Nephron (organoid): ENCODE measurements around the gene STIP1.

Experiments used
- H3K27ac Mint-ChIP-seq, 3 experiments: 2 replicates each; pipeline ENCODE4 v1.8.0; 2020; ENCODE audit warnings: mixed read lengths in 3 of 3, mild to moderate bottlenecking in 2 of 3, moderate library complexity in 1 of 3
- H3K27me3 Mint-ChIP-seq: 2 replicates; pipeline ENCODE4 v1.8.0; 2021; ENCODE audit warnings: low read depth, mild to moderate bottlenecking, moderate library complexity, mixed read lengths
- H3K36me3 Mint-ChIP-seq: 2 replicates; pipeline ENCODE4 v1.8.0; 2020; ENCODE audit warnings: low read depth, mixed read lengths
- H3K4me1 Mint-ChIP-seq: 2 replicates; pipeline ENCODE4 v1.8.0; 2020; ENCODE audit warnings: mixed read lengths
- H3K4me3 Mint-ChIP-seq, 3 experiments: 2 replicates each; pipeline ENCODE4 v1.8.0; 2020; ENCODE audit warnings: mild to moderate bottlenecking in 3 of 3, mixed read lengths in 3 of 3, moderate library complexity in 2 of 3
- H3K9me3 Mint-ChIP-seq: 2 replicates; pipeline ENCODE4 v1.8.0; 2020; ENCODE audit warnings: mixed read lengths
- CTCF ChIP-seq, 3 experiments: fragments of 200-600 bp; sonication (generic); IDR thresholded peaks; one replicate each; pipeline ENCODE4 v1.5.0; 2021; ENCODE audit warnings: antibody characterized with exemption in 3 of 3; ENCODE audit not compliant: unreplicated experiment in 3 of 3

STIP1 gene

GRCh38 chr11:64210301-64211020, 24.5 kb downstream of the STIP1 start:
- H3K9me3 Mint-ChIP-seq = no peaks in the 10 kb centered on the region
- H3K4me1 Mint-ChIP-seq = peaks cover 5% of the 10 kb centered on the region
- no peaks in the 10 kb centered on the region for H3K27me3 Mint-ChIP-seq
- no peak overlapping the region for H3K4me3 Mint-ChIP-seq
- H3K36me3 Mint-ChIP-seq = no peaks in the 10 kb centered on the region
- no peak for TF ChIP-seq CTCF (IDR thresholded peaks at IDR 0.05; ENCODE audit: unreplicated experiment in 3 of 3)
- no peak overlapping the region for H3K27ac Mint-ChIP-seq

- no peaks in the 10 kb centered on the region for H3K27me3 Mint-ChIP-seq
- no peak for TF ChIP-seq CTCF (IDR thresholded peaks at IDR 0.05; ENCODE audit: unreplicated experiment in 3 of 3)
- no peak overlapping the region for H3K4me3 Mint-ChIP-seq
- no peak overlapping the region for H3K27ac Mint-ChIP-seq
- H3K4me1 Mint-ChIP-seq = peaks cover 5% of the 10 kb centered on the region
- H3K36me3 Mint-ChIP-seq = no peaks in the 10 kb centered on the region
- no peaks in the 10 kb centered on the region for H3K9me3 Mint-ChIP-seq
Observed at GRCh38 chr11:64211181-64211872, 25.4 kb downstream of the STIP1 start.

DNA sequence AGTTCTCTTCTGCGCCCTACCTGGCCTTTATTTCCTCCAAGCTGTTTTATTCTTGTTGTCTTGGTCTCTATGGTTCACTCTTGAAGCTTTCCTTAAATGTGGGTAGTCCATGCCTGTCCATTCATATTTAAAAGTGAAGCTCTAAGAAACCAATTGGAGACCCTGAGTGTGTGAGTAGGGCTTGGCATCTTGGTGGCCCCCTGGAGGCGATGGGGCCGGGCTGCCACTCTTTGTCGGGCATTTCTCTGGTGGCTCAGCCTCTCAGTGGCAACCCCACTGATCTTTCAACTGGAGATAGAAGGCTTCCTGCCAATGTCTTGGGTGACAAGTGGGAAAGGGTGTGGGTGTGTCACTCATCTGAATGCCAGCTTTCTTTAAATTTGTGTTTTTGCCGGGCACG, 30.9 kb downstream of the STIP1 start:
- H3K4me1 Mint-ChIP-seq = no peaks in the 10 kb centered on the region
- no peaks in the 10 kb centered on the region for H3K36me3 Mint-ChIP-seq
- no peaks in the 10 kb centered on the region for H3K9me3 Mint-ChIP-seq
- no peaks in the 10 kb centered on the region for H3K27me3 Mint-ChIP-seq
- no peak overlapping the region for H3K4me3 Mint-ChIP-seq
- no peak for TF ChIP-seq CTCF (IDR thresholded peaks at IDR 0.05; ENCODE audit: unreplicated experiment in 3 of 3)
- no peak overlapping the region for H3K27ac Mint-ChIP-seq

GRCh38 chr11:64218628-64219353, 32.8 kb downstream of the STIP1 start:
- no peaks in the 10 kb centered on the region for H3K27me3 Mint-ChIP-seq
- H3K4me3 Mint-ChIP-seq = no peak overlapping the region
- H3K27ac Mint-ChIP-seq = no peak overlapping the region
- no peaks in the 10 kb centered on the region for H3K4me1 Mint-ChIP-seq
- no peak for TF ChIP-seq CTCF (IDR thresholded peaks at IDR 0.05; ENCODE audit: unreplicated experiment in 3 of 3)
- no peaks in the 10 kb centered on the region for H3K36me3 Mint-ChIP-seq
- H3K9me3 Mint-ChIP-seq = no peaks in the 10 kb centered on the region

GRCh38 chr11:64219354-64219684, 33.3 kb downstream of the STIP1 start:
- no peak for TF ChIP-seq CTCF (IDR thresholded peaks at IDR 0.05; ENCODE audit: unreplicated experiment in 3 of 3)
- Mint-ChIP-seq H3K4me3 (no peak overlapping the region), H3K36me3 (no peaks in the 10 kb centered on the region), H3K9me3 (no peaks in the 10 kb centered on the region), H3K27me3 (no peaks in the 10 kb centered on the region), H3K27ac (no peak overlapping the region), H3K4me1 (no peaks in the 10 kb centered on the region)
